GM19099 (cell line): Measurements from ENCODE around the gene HOXA7.

Experiments used
- POLR2A ChIP-seq: IDR thresholded peaks from 3 replicates; pipeline ENCODE4 v1.6.1; 2011; ENCODE audit warnings: low read depth; ENCODE audit not compliant: insufficient read length; ENCODE audit errors: extremely low read depth

The HOXA7 gene

DNA sequence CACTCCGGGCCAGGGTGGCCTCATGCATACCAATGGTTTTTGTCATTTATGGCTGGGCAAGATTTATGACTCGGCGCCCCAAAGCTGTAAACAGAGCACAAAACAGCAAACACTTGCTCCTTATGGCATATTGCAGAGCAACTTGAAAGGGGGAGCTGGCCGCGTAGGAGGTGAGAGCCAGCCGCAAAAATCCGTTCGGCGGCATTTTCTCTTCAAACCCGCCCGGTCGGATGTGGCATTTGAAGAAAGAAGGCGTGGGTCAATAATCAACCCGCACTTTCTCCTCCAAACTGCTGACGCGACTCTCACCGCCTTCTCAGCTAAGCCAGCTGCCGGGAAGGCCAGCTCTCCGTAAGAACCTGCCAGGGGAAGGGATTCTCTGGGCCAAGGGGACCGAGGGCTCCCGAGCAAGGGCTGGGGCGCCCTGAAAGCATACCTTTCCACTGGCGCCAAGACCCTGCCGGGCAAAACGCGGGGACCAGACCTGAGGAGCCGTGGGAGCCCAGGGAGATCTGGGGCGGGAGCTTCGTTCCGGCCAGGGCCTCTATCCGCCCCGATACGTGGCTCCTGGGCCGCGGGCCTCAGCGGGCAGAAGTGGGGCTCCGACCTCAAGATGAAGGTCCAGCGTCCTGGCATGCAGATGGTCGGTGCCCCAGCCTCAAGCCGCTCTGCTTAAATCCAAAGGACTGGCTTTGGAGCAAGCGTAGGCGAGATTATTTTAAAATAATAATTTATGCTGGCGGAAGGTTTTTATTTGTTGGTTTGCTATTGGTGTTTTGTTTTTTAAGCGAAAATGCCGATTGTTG is 41.1 kb downstream of the HOXA7 start:
- no peak for TF ChIP-seq POLR2A

GRCh38 chr7:27114881-27115220 is 41.6 kb downstream of the HOXA7 start:
- TF ChIP-seq POLR2A: no peak

GRCh38 chr7:27113991-27114769 is 42.3 kb downstream of the HOXA7 start:
- no peak for TF ChIP-seq POLR2A

- TF ChIP-seq POLR2A: no peak
Observed at GRCh38 chr7:27112955-27113949, 43.2 kb downstream of the HOXA7 start.

- TF ChIP-seq POLR2A: no peak
Observed at GRCh38 chr7:27112361-27112760, 44.1 kb downstream of the HOXA7 start.

DNA sequence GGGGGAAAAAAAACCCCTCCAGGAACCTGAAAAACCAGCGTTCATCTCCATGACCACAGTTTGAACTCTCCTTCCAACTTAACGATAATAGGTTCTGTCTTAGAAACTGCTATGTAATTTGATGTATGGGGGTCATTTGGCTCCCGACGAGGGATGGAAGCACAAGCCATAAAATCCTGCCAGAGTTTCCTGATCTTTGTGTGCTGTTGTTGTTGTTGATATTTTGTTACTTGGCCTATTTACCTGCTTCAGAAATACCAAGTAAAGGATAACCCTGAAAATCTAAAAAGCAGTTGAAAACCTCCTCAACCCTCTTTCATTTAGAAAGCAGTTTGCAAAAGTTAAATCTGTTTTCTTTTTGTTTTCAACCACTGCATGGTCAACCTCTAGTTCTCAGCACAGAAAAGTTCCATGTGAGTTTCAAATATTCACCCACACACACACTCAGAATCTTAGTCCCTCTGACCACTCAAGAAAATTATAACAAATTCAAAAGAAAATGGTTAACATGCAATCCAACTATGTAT is 44.7 kb downstream of the HOXA7 start:
- TF ChIP-seq POLR2A: no peak

GRCh38 chr7:27111042-27111750 is 45.3 kb downstream of the HOXA7 start:
- TF ChIP-seq POLR2A: no peak

DNA sequence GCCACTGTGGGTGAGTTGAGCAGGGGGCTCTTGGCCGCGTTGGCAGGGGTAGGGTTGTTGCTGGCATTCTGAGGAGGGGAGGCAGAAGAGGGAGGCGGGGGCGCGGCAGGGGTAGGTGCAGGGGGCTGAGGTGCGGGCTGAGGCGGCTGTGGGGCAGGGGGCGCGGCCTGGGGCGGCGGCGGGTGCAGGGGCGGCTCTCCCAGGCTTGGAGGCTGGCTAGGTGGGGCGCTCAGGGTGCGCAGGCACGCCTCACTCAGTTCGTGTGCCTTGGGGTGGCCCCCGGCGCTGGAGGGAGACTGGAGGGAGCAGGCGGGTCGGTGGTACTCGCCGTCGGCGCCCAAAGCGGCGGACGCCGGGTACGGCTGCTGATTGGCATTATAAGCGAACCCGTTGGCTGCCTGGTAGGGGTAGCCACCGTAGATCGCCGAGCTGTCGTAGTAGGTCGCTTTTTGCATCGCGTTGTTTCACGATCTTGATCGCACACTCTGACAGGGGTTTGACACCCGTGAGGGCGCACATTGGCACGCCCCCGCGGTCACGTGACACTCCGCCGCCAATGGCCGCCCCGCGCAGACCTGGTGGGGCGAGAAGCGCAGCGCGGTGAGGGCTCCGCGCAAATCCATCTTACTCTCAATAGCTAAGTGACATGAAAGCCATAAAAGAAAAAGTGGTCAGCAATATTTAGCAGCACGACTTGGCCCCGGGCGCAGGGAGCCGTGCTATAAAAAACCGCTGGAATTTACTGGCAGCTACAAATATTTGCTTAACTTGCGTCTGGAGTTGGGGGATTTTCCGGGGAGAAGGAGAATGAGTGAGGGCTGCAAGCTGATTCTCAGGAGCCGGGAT is 46.1 kb downstream of the HOXA7 start:
- TF ChIP-seq POLR2A: no peak

- TF ChIP-seq POLR2A: no peak
Observed at GRCh38 chr7:27109466-27110185, 46.8 kb downstream of the HOXA7 start.

- TF ChIP-seq POLR2A: no peak
Observed at GRCh38 chr7:27108390-27109127, 47.9 kb downstream of the HOXA7 start.

DNA sequence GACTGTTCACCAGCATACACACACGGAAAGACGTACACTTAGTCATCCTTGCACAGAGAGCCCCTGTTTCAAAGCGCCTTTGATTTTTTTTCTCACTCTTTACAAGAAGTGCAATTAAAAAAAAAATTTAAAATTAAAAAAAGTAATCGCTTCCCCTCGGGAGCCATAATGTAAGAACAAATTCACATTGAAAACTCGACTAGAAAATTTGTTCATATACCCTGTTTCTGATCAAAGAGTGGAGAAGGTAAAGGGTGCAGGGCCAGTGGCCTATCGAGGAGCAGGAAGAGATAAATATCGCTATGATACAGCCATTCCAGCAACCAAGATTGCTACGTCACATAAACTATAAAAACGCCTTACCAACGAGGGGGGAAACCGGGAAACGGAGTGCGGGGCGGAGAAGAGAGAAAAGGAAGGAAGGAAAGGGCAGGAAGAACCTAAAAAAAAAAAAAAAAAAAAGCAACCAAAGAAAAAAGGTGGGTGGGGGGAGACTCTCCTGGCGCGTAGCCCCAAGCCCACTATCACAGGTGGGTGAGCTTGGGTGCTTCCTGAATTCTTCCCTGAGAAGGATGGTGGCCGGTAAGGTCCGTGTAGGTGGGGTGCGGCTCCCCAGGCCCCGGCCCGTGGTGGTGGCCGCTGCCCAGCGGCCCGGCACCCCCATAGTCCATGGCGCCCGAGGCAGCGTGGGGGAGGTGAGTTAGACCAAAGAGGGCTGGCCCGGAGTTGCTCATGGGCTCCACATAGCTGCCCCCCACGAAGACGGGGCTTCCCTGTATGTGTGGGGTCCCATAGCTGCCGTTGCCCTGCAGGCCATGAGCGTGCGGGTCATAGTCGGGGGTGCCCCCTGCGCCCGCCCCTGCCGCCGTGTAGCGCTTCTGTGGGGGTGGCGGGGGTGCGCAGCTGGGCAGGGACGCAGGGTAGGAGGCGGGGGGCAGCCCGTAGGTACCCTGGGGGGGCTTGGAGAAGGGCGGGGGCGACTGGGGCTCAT is 48.8 kb downstream of the HOXA7 start:
- no peak for TF ChIP-seq POLR2A

GRCh38 chr7:27106901-27107240 is 49.6 kb downstream of the HOXA7 start:
- no peak for TF ChIP-seq POLR2A
